ENCODE results near the gene C20orf141. TPM values are rescaled to one million over a fixed set of nuclear protein-coding genes. Genes with fewer than 3 reads are reported as not detected.
"Not testable (repeated sequence)": the region's sequence is repeated elsewhere in the genome, so short reads cannot be mapped to it uniquely, and the experiment has no call there.

C20orf141 gene
- total RNA-seq, 1 donor from 2014 or later, result not detected

DNA sequence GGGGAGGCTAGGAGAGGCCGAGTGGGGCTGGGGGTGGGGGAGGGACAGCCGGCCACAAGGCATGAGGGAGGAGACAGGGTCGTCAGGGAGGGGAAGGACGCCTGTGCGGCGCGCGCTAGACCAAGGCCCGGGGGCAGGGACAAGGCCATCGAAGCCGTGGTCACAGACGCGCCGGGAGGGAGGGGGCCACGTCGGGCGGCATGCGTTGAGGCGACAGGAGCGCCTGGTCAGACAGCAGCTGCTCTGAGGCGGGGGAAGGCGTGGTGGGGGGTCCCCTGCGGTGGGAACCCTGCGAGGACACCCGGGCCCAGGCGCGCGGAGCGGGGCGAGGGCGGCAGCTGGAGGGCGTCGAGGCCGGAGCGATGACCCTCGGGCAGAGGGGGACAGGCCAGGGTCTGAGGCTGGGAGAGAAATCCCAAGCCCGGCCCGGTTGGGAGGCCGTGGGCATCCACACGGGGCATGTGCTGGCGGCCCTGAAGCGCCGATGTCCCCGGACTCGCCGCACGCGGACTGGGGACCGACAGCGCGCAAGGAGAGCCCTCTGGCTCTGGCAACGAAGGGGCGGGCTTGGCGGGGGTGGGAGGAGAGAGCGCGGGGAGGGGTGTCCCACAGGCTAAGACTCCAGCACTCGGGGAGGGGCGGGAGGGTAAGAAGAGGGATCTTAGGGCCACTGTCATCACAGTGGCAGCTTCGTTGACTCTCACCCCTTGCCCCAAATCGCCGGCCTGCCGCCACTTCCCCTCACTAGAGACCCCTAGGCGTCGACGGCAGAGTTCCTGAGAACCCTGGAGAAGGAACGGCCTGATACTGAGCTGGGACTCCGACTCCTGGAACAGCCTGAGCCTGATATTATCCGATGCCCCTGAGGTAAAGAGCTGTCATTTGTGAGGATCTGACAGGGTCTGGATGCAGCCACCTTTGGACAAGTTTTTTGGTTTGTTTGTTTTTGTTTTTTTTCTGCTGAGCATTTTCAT lies 6.4 kb downstream of the C20orf141 start:
- Histone ChIP-seq H3K4me3 (ENCODE audit: low read depth, low read length) (no peak overlapping the region), H3K36me3 (ENCODE audit: control insufficient read depth, insufficient read depth, low read length) (no peaks in the 10 kb centered on the region), H3K27me3 (ENCODE audit: control insufficient read depth, insufficient read depth, low read length) (peaks cover 27% of the 10 kb centered on the region)
- no peak for DNase-seq (ENCODE audit: low read depth)
- TF ChIP-seq CTCF (IDR thresholded peaks at IDR 0.05; ENCODE audit: insufficient read depth, low read length, poor library complexity, severe bottlenecking), result no peak

DNA sequence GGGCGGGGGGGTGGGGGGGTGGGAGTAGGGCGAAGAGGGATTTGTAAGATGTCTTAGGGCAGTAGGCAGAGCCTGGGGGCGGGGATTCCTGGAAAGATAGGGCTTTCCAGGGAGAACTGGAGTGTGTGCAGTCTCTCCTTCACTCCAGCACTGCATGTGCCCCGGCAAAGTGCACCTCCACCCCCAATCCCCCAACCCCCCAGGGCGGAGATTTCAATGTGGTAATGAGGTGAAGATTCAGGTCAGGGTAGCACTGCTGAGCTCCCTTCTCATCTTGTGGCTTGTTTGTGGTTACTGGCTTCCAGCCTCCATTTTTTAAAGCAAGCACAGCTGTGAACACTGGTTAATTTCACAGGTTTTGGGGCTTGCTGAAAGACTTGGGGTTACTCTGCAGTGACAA lies 7.3 kb downstream of the C20orf141 start:
- Histone ChIP-seq H3K36me3 (ENCODE audit: control insufficient read depth, insufficient read depth, low read length) (no peaks in the 10 kb centered on the region), H3K27me3 (ENCODE audit: control insufficient read depth, insufficient read depth, low read length) (peaks cover 24% of the 10 kb centered on the region), H3K4me3 (ENCODE audit: low read depth, low read length) (no peak overlapping the region)
- DNase-seq (ENCODE audit: low read depth), result no peak
- TF ChIP-seq CTCF (IDR thresholded peaks at IDR 0.05; ENCODE audit: insufficient read depth, low read length, poor library complexity, severe bottlenecking), result no peak

- H3K4me3 ChIP-seq (ENCODE audit: low read depth, low read length), result no peak overlapping the region
- peaks cover 14% of the 10 kb centered on the region for H3K27me3 ChIP-seq (ENCODE audit: control insufficient read depth, insufficient read depth, low read length)
- DNase-seq (ENCODE audit: low read depth), result no peak
- H3K36me3 ChIP-seq (ENCODE audit: control insufficient read depth, insufficient read depth, low read length), result no peaks in the 10 kb centered on the region
- TF ChIP-seq CTCF (IDR thresholded peaks at IDR 0.05; ENCODE audit: insufficient read depth, low read length, poor library complexity, severe bottlenecking), result no peak
Measured at GRCh38 chr20:2825761-2826160, 11.0 kb downstream of the C20orf141 start.

DNA sequence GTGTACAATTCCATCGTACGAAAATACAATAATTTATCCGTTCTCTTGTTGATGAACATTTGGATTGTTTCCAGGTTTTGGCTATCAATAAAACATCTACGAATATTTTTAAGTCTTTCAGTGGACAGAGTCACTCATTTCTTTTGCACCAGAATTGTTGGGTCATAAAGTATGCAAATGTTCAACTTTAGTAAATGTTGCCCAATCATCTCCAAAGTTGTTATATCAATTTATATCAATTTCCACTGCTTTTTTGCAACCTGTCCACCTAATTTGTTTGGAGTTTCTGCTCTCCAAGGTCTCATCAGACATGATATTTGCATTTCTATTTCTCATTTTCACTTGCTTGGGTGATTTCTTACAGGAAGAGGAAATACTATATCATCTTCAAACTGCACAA lies 11.9 kb downstream of the C20orf141 start:
- Histone ChIP-seq H3K36me3 (ENCODE audit: control insufficient read depth, insufficient read depth, low read length) (no peaks in the 10 kb centered on the region), H3K4me3 (ENCODE audit: low read depth, low read length) (no peak overlapping the region), H3K27me3 (ENCODE audit: control insufficient read depth, insufficient read depth, low read length) (peaks cover 5% of the 10 kb centered on the region)
- no peak for DNase-seq (ENCODE audit: low read depth)
- no peak for TF ChIP-seq CTCF (IDR thresholded peaks at IDR 0.05; ENCODE audit: insufficient read depth, low read length, poor library complexity, severe bottlenecking)

DNA sequence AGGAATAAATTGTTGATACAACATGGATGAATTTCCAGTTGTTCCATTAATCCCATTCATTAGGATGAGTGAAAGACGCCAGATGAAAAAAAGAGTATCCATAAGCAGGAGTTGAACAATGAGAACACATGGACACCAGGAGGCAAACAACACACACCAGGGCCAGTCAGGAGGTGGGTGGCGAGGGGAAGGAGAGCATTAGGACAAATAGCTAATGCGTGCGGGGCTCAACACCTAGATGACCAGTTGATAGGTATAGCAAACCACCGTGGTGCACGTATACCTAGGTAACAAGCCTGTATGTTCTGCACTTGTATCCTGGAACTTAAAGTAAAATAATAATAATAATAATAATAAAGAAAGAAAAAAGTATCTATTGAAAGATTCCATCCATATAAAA lies 14.6 kb downstream of the C20orf141 start:
- Histone ChIP-seq H3K36me3 (ENCODE audit: control insufficient read depth, insufficient read depth, low read length) (no peaks in the 10 kb centered on the region), H3K27me3 (ENCODE audit: control insufficient read depth, insufficient read depth, low read length) (no peaks in the 10 kb centered on the region), H3K4me3 (ENCODE audit: low read depth, low read length) (no peak overlapping the region)
- no peak for DNase-seq (ENCODE audit: low read depth)
- no peak for TF ChIP-seq CTCF (IDR thresholded peaks at IDR 0.05; ENCODE audit: insufficient read depth, low read length, poor library complexity, severe bottlenecking)

DNA sequence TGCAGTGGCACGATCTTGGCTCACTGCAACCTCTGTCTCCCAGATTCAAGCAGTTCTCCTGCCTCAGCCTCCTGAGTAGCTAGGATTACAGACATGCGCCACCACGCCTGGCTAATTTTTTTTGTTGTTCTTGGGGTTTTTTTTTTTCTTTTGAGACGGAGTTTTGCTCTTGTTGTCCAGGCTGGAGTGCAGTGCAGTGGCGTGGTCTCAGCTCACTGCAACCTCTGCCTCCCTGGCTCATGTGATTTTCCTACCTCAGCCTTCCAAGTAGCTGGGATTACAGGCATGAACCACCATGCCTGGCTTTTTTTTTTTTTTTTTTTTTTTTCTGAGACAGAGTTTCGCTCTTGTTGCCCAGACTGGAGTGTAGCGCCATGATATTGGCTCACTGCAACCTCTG lies 16.4 kb downstream of the C20orf141 start:
- H3K36me3 ChIP-seq (ENCODE audit: control insufficient read depth, insufficient read depth, low read length); H3K4me3 ChIP-seq (ENCODE audit: low read depth, low read length); DNase-seq (ENCODE audit: low read depth); H3K27me3 ChIP-seq (ENCODE audit: control insufficient read depth, insufficient read depth, low read length): not testable (repeated sequence)

Measured in kidney epithelial cell (primary cell).